SK-N-SH treated with all-trans-retinoic acid at 6 μM for 48 hours (cell line): ENCODE measurements around the gene PTPN1.

Experiments used
- ATAC-seq: fragments of 200-7000 bp; cut with Tn5 transposase; 3 replicates; pipeline ENCODE4 v1.9.1; 2020; ENCODE audit warnings: mild to moderate bottlenecking, moderate library complexity
- ARNTL ChIP-seq: fragments of 450-650 bp; formaldehyde crosslinking; IDR thresholded peaks from 2 replicates; pipeline ENCODE4 v1.5.0; 2020; ENCODE audit warnings: low read depth, mild to moderate bottlenecking, moderate library complexity, borderline replicate concordance
- BACH2 ChIP-seq: fragments of 250-450 bp; sonication (Bioruptor Pico); IDR thresholded peaks from 2 replicates; pipeline ENCODE4 v1.9.0; 2021; ENCODE audit warnings: mild to moderate bottlenecking, borderline replicate concordance
- CREB5 ChIP-seq: fragments of 250-450 bp; sonication (Bioruptor Pico); IDR thresholded peaks from 2 replicates; pipeline ENCODE4 v1.5.1; 2020; ENCODE audit warnings: low read depth, mild to moderate bottlenecking, moderate library complexity
- CSDC2 ChIP-seq: fragments of 250-450 bp; sonication (Bioruptor Pico); IDR thresholded peaks from 2 replicates; pipeline ENCODE4 v1.5.0; 2020; ENCODE audit warnings: mild to moderate bottlenecking, moderate library complexity
- CSRNP3 ChIP-seq: fragments of 250-450 bp; sonication (Bioruptor Pico); IDR thresholded peaks from 2 replicates; pipeline ENCODE4 v1.5.1; 2021; ENCODE audit warnings: mild to moderate bottlenecking, moderate library complexity
- ESRRG ChIP-seq: fragments of 250-450 bp; sonication (Bioruptor Pico); IDR thresholded peaks from 2 replicates; pipeline ENCODE4 v1.6.1; 2021; ENCODE audit warnings: mild to moderate bottlenecking
- GLIS3 ChIP-seq: fragments of 250-450 bp; sonication (Bioruptor Pico); IDR thresholded peaks from 2 replicates; pipeline ENCODE4 v1.5.0; 2020; ENCODE audit warnings: mild to moderate bottlenecking, moderate library complexity
- ISL1 ChIP-seq: fragments of 250-450 bp; sonication (Bioruptor Pico); IDR thresholded peaks from 2 replicates; pipeline ENCODE4 v2.1.2; 2022; ENCODE audit warnings: mild to moderate bottlenecking, moderate library complexity
- OSR1 ChIP-seq: fragments of 250-450 bp; sonication (Bioruptor Pico); IDR thresholded peaks from 2 replicates; pipeline ENCODE4 v1.8.0; 2022; ENCODE audit warnings: moderate library complexity, mild to moderate bottlenecking, inconsistent platforms
- PATZ1 ChIP-seq: fragments of 250-450 bp; sonication (Bioruptor Pico); IDR thresholded peaks from 2 replicates; pipeline ENCODE4 v1.8.0; 2020; ENCODE audit warnings: mild to moderate bottlenecking, moderate library complexity, borderline replicate concordance
- POU6F1 ChIP-seq: fragments of 250-450 bp; sonication (Bioruptor Pico); IDR thresholded peaks from 2 replicates; pipeline ENCODE4 v1.8.0; 2021; ENCODE audit warnings: low read depth, mild to moderate bottlenecking, moderate library complexity, borderline replicate concordance
- PPARA ChIP-seq: fragments of 250-450 bp; sonication (Bioruptor Pico); IDR thresholded peaks from 2 replicates; pipeline ENCODE4 v1.5.0; 2020; ENCODE audit warnings: mild to moderate bottlenecking, borderline replicate concordance
- RARB ChIP-seq: fragments of 250-450 bp; sonication (Bioruptor Pico); IDR thresholded peaks from 2 replicates; pipeline ENCODE4 v1.8.0; 2021; ENCODE audit warnings: mild to moderate bottlenecking, moderate library complexity
- SNAI2 ChIP-seq: fragments of 250-450 bp; sonication (Bioruptor Pico); IDR thresholded peaks from 2 replicates; pipeline ENCODE4 v1.5.0; 2020; ENCODE audit warnings: mild to moderate bottlenecking, moderate library complexity
- TCF4 ChIP-seq: fragments of 250-450 bp; sonication (Bioruptor Pico); IDR thresholded peaks from 2 replicates; pipeline ENCODE4 v1.8.0; 2021; ENCODE audit warnings: mild to moderate bottlenecking, moderate library complexity, borderline replicate concordance
- TOX ChIP-seq: fragments of 250-450 bp; sonication (Bioruptor Pico); IDR thresholded peaks from 2 replicates; pipeline ENCODE4 v1.8.0; 2021; ENCODE audit warnings: mild to moderate bottlenecking, moderate library complexity, borderline replicate concordance
- ZC3H10 ChIP-seq: fragments of 250-450 bp; sonication (Bioruptor Pico); IDR thresholded peaks from 2 replicates; pipeline ENCODE4 v1.5.1; 2021; ENCODE audit warnings: mild to moderate bottlenecking, moderate library complexity
- ZFP3 ChIP-seq: fragments of 250-450 bp; sonication (Bioruptor Pico); IDR thresholded peaks from 2 replicates; pipeline ENCODE4 v1.5.0; 2020; ENCODE audit warnings: mild to moderate bottlenecking, moderate library complexity
- ZFP30 ChIP-seq: fragments of 450-650 bp; formaldehyde crosslinking; IDR thresholded peaks from 2 replicates; pipeline ENCODE4 v1.5.0; 2022; ENCODE audit warnings: mild to moderate bottlenecking, moderate library complexity
- ZNF565 ChIP-seq: fragments of 450-650 bp; formaldehyde crosslinking; conservative IDR thresholded peaks from 2 replicates; pipeline ENCODE4 v1.5.0; 2020; ENCODE audit warnings: low read depth, mild to moderate bottlenecking, moderate library complexity
- ZNF70 ChIP-seq: fragments of 450-650 bp; formaldehyde crosslinking; IDR thresholded peaks from 2 replicates; pipeline ENCODE4 v1.5.0; 2020; ENCODE audit warnings: mild to moderate bottlenecking, moderate library complexity

PTPN1 gene

GRCh38 chr20:50516180-50516934 lies 6.2 kb downstream of the PTPN1 start:
- no peak for ATAC-seq
- TF ChIP-seq SNAI2 (CRISPR knock-in tag) (no peak), ZFP30 (no peak), ZNF565 (CRISPR knock-in tag) (no peak), CSDC2 (no peak), TCF4 (CRISPR knock-in tag) (no peak), POU6F1 (CRISPR knock-in tag) (no peak), RARB (CRISPR knock-in tag) (no peak), ISL1 (CRISPR knock-in tag) (no peak), ZNF70 (CRISPR knock-in tag) (no peak), OSR1 (CRISPR knock-in tag) (no peak), ZFP3 (no peak), ZC3H10 (CRISPR knock-in tag) (no peak), ARNTL (CRISPR knock-in tag) (no peak)

- no peak for TF ChIP-seq ZNF70 (CRISPR knock-in tag)
- no peak for TF ChIP-seq CREB5 (CRISPR knock-in tag)
- TF ChIP-seq RARB (CRISPR knock-in tag): no peak
- no peak for TF ChIP-seq CSRNP3 (CRISPR knock-in tag)
- no peak for TF ChIP-seq ZC3H10 (CRISPR knock-in tag)
- no peak for TF ChIP-seq ISL1 (CRISPR knock-in tag)
- TF ChIP-seq ZNF565 (CRISPR knock-in tag): no peak
- TF ChIP-seq ZFP30: no peak
- no peak for TF ChIP-seq ESRRG (CRISPR knock-in tag)
- TF ChIP-seq ARNTL (CRISPR knock-in tag): no peak
- TF ChIP-seq GLIS3 (CRISPR knock-in tag): no peak
- no peak for TF ChIP-seq TCF4 (CRISPR knock-in tag)
- no peak for TF ChIP-seq PATZ1 (CRISPR knock-in tag)
- no peak for TF ChIP-seq BACH2
- no peak for TF ChIP-seq TOX
- no peak for TF ChIP-seq ZFP3
- no peak for TF ChIP-seq CSDC2
- no peak for TF ChIP-seq PPARA
These were observed 7.0 kb downstream of the PTPN1 start for GRCh38 chr20:50516935-50517816.

GRCh38 chr20:50517817-50518154 lies 7.6 kb downstream of the PTPN1 start:
- no peak for ATAC-seq
- no peak for TF ChIP-seq POU6F1 (CRISPR knock-in tag)
- TF ChIP-seq CSRNP3 (CRISPR knock-in tag): no peak
- TF ChIP-seq ESRRG (CRISPR knock-in tag): no peak
- TF ChIP-seq PATZ1 (CRISPR knock-in tag): no peak
- TF ChIP-seq ZC3H10 (CRISPR knock-in tag): no peak
- TF ChIP-seq SNAI2 (CRISPR knock-in tag): no peak
- no peak for TF ChIP-seq CSDC2
- TF ChIP-seq TCF4 (CRISPR knock-in tag): no peak
- no peak for TF ChIP-seq PPARA
- TF ChIP-seq OSR1 (CRISPR knock-in tag): no peak
- no peak for TF ChIP-seq ZFP30
- no peak for TF ChIP-seq RARB (CRISPR knock-in tag)
- TF ChIP-seq ZNF70 (CRISPR knock-in tag): no peak

More at GRCh38 chr20:50516935-50517816, 7.0 kb downstream of the PTPN1 start:
- ATAC-seq: no peak
